Effector memory CD4-positive, alpha-beta T cell (primary cell): ENCODE data around the gene TENM4.

Experiments
- DNase-seq, 3 donors: peaks; one replicate each; pipeline ENCODE4 v3.0.0-alpha.2; 2020
- H3K27ac ChIP-seq: 2 replicates; pipeline ENCODE4 v1.7.0; 2013; ENCODE audit warnings: mild to moderate bottlenecking, low read length, moderate library complexity; ENCODE audit not compliant: insufficient read depth, poor library complexity, severe bottlenecking
- H3K27me3 ChIP-seq: replicated peaks from 2 replicates; pipeline ENCODE4 v1.7.0; 2013; ENCODE audit warnings: mild to moderate bottlenecking, low read length; ENCODE audit not compliant: insufficient read depth, control insufficient read depth, poor library complexity, severe bottlenecking
- H3K36me3 ChIP-seq: 2 replicates; pipeline ENCODE4 v1.7.0; 2013; ENCODE audit warnings: mild to moderate bottlenecking, low read length, moderate library complexity; ENCODE audit not compliant: control insufficient read depth, insufficient read depth
- H3K4me1 ChIP-seq: 2 replicates; pipeline ENCODE4 v1.7.0; 2013; ENCODE audit warnings: low read length, mild to moderate bottlenecking; ENCODE audit not compliant: control insufficient read depth, insufficient read depth, poor library complexity, severe bottlenecking
- H3K4me3 ChIP-seq: 2 replicates; pipeline ENCODE4 v1.7.0; 2013; ENCODE audit warnings: low read length, low read depth, mild to moderate bottlenecking; ENCODE audit not compliant: insufficient read depth, poor library complexity, severe bottlenecking
- H3K9me3 ChIP-seq: 2 replicates; pipeline ENCODE4 v1.7.0; 2013; ENCODE audit warnings: mild to moderate bottlenecking, low read length, moderate library complexity; ENCODE audit not compliant: control insufficient read depth

The TENM4 gene

GRCh38 chr11:79437981-79438630, 2.7 kb downstream of the TENM4 start:
- peaks cover 16% of the 10 kb centered on the region for H3K27me3 ChIP-seq
- DNase-seq = no peak
- no peaks in the 10 kb centered on the region for H3K4me1 ChIP-seq
- H3K36me3 ChIP-seq = no peaks in the 10 kb centered on the region
- H3K4me3 ChIP-seq = no peak overlapping the region
- no peaks in the 10 kb centered on the region for H3K9me3 ChIP-seq
- H3K27ac ChIP-seq = no peak overlapping the region

- Histone ChIP-seq H3K27ac (no peak overlapping the region), H3K36me3 (no peaks in the 10 kb centered on the region), H3K9me3 (no peaks in the 10 kb centered on the region), H3K4me3 (no peak overlapping the region), H3K4me1 (no peaks in the 10 kb centered on the region), H3K27me3 (peaks cover 16% of the 10 kb centered on the region)
- DNase-seq = no peak
These were observed 3.4 kb downstream of the TENM4 start for GRCh38 chr11:79437278-79437980.

- Histone ChIP-seq H3K9me3 (no peaks in the 10 kb centered on the region), H3K4me1 (no peaks in the 10 kb centered on the region), H3K27ac (no peak overlapping the region), H3K4me3 (no peak overlapping the region), H3K27me3 (peaks cover 16% of the 10 kb centered on the region), H3K36me3 (no peaks in the 10 kb centered on the region)
- no peak for DNase-seq
These were observed 3.9 kb downstream of the TENM4 start for GRCh38 chr11:79436919-79437277.

GRCh38 chr11:79434283-79434682, 6.5 kb downstream of the TENM4 start:
- H3K27me3 ChIP-seq = peaks cover 5% of the 10 kb centered on the region
- DNase-seq = no peak

GRCh38 chr11:79432138-79432537, 8.7 kb downstream of the TENM4 start:
- no peak overlapping the region for H3K27ac ChIP-seq
- DNase-seq = no peak
- no peaks in the 10 kb centered on the region for H3K27me3 ChIP-seq
- no peaks in the 10 kb centered on the region for H3K36me3 ChIP-seq
- no peaks in the 10 kb centered on the region for H3K4me1 ChIP-seq
- no peaks in the 10 kb centered on the region for H3K9me3 ChIP-seq
- no peak overlapping the region for H3K4me3 ChIP-seq

More at GRCh38 chr11:79434283-79434682, 6.5 kb downstream of the TENM4 start:
- no peak overlapping the region for H3K4me3 ChIP-seq
- no peaks in the 10 kb centered on the region for H3K4me1 ChIP-seq
- no peak overlapping the region for H3K27ac ChIP-seq
- no peaks in the 10 kb centered on the region for H3K9me3 ChIP-seq
- H3K36me3 ChIP-seq = no peaks in the 10 kb centered on the region

GRCh38 chr11:79431535-79431934, 9.3 kb downstream of the TENM4 start:
- Histone ChIP-seq H3K9me3 (no peaks in the 10 kb centered on the region), H3K4me3 (no peak overlapping the region), H3K4me1 (no peaks in the 10 kb centered on the region), H3K36me3 (no peaks in the 10 kb centered on the region), H3K27me3 (no peaks in the 10 kb centered on the region), H3K27ac (no peak overlapping the region)
- no peak for DNase-seq

GRCh38 chr11:79430280-79430679, 10.6 kb downstream of the TENM4 start:
- DNase-seq = no peak
- Histone ChIP-seq H3K4me1 (no peaks in the 10 kb centered on the region), H3K4me3 (no peak overlapping the region), H3K9me3 (no peaks in the 10 kb centered on the region), H3K36me3 (no peaks in the 10 kb centered on the region), H3K27me3 (no peaks in the 10 kb centered on the region), H3K27ac (no peak overlapping the region)

GRCh38 chr11:79428406-79428805, 12.4 kb downstream of the TENM4 start:
- Histone ChIP-seq H3K4me3 (no peak overlapping the region), H3K9me3 (no peaks in the 10 kb centered on the region), H3K27me3 (no peaks in the 10 kb centered on the region), H3K27ac (no peak overlapping the region), H3K36me3 (no peaks in the 10 kb centered on the region), H3K4me1 (no peaks in the 10 kb centered on the region)
- DNase-seq = no peak

- no peaks in the 10 kb centered on the region for H3K27me3 ChIP-seq
- H3K4me1 ChIP-seq = no peaks in the 10 kb centered on the region
- H3K4me3 ChIP-seq = no peak overlapping the region
- H3K27ac ChIP-seq = no peak overlapping the region
- H3K36me3 ChIP-seq = no peaks in the 10 kb centered on the region
- H3K9me3 ChIP-seq = no peaks in the 10 kb centered on the region
- DNase-seq = no peak
These were observed 13.1 kb downstream of the TENM4 start for GRCh38 chr11:79427611-79428327.

GRCh38 chr11:79427126-79427525, 13.7 kb downstream of the TENM4 start:
- no peaks in the 10 kb centered on the region for H3K36me3 ChIP-seq
- H3K27ac ChIP-seq = no peak overlapping the region
- no peak for DNase-seq
- H3K4me3 ChIP-seq = no peak overlapping the region
- no peaks in the 10 kb centered on the region for H3K27me3 ChIP-seq
- no peaks in the 10 kb centered on the region for H3K4me1 ChIP-seq
- no peaks in the 10 kb centered on the region for H3K9me3 ChIP-seq
